GM23248 (cell line): ENCODE data around the gene LDB2. TPM values are rescaled to one million over a fixed set of nuclear protein-coding genes. Genes with fewer than 3 reads are reported as not detected.

Source experiments
- DNase-seq: peaks from one replicate; pipeline ENCODE4 v3.0.0-alpha.2; 2015
- H2AFZ ChIP-seq: fragments of 200-600 bp; sonication (generic); 2 replicates; pipeline ENCODE4 v1.6.1; 2016; ENCODE audit warnings: antibody characterized with exemption
- H3F3A ChIP-seq: fragments of 200-600 bp; sonication (generic); 2 replicates; pipeline ENCODE4 v1.6.1; 2016; ENCODE audit warnings: mild to moderate bottlenecking, antibody characterized with exemption, mixed run types; ENCODE audit not compliant: insufficient read depth
- H3K27ac ChIP-seq: fragments of 200-600 bp; sonication (generic); 2 replicates; pipeline ENCODE4 v1.5.1; 2016; ENCODE audit warnings: mild to moderate bottlenecking
- H3K27me3 ChIP-seq: fragments of 200-600 bp; sonication (generic); replicated peaks from 2 replicates; pipeline ENCODE4 v1.6.1; 2016; ENCODE audit warnings: mild to moderate bottlenecking; ENCODE audit not compliant: insufficient read depth
- H3K36me3 ChIP-seq: fragments of 200-600 bp; sonication (generic); 2 replicates; pipeline ENCODE4 v1.6.1; 2016; ENCODE audit warnings: low read depth, mild to moderate bottlenecking
- H3K4me1 ChIP-seq: fragments of 200-600 bp; sonication (generic); 2 replicates; pipeline ENCODE4 v1.6.1; 2016; ENCODE audit warnings: mild to moderate bottlenecking; ENCODE audit not compliant: insufficient read depth
- H3K4me2 ChIP-seq: fragments of 200-600 bp; sonication (generic); one replicate; pipeline ENCODE4 v1.6.1; 2016; ENCODE audit warnings: mild to moderate bottlenecking; ENCODE audit not compliant: unreplicated experiment
- H3K4me3 ChIP-seq: fragments of 200-600 bp; sonication (generic); 2 replicates; pipeline ENCODE4 v1.5.1; 2016; ENCODE audit warnings: mild to moderate bottlenecking
- H3K79me2 ChIP-seq: fragments of 200-600 bp; sonication (generic); 2 replicates; pipeline ENCODE4 v1.6.1; 2016; ENCODE audit warnings: mild to moderate bottlenecking; ENCODE audit not compliant: insufficient read depth
- H3K9ac ChIP-seq: fragments of 200-600 bp; sonication (generic); 2 replicates; pipeline ENCODE4 v1.6.1; 2016; ENCODE audit warnings: mild to moderate bottlenecking
- H3K9me2 ChIP-seq: fragments of 200-600 bp; sonication (generic); 2 replicates; pipeline ENCODE4 v1.6.1; 2016; ENCODE audit warnings: mixed run types, mild to moderate bottlenecking, moderate library complexity; ENCODE audit not compliant: insufficient read depth
- H3K9me3 ChIP-seq: fragments of 200-600 bp; sonication (generic); one replicate; pipeline ENCODE4 v1.6.1; 2017; ENCODE audit warnings: low read depth
- H4K20me1 ChIP-seq: fragments of 200-600 bp; sonication (generic); 2 replicates; pipeline ENCODE4 v1.6.0; 2016; ENCODE audit not compliant: insufficient read depth
- EZH2 ChIP-seq: fragments of 200-600 bp; sonication (generic); IDR thresholded peaks from 2 replicates; pipeline ENCODE4 v1.6.1; 2018; ENCODE audit warnings: antibody characterized with exemption, mild to moderate bottlenecking; ENCODE audit not compliant: insufficient read depth, poor library complexity, severe bottlenecking
- EZH2phosphoT487 ChIP-seq: fragments of 200-600 bp; sonication (generic); IDR thresholded peaks from 2 replicates; pipeline ENCODE4 v1.6.1; 2018; ENCODE audit warnings: antibody characterized with exemption, moderate library complexity, mild to moderate bottlenecking, low read depth; ENCODE audit not compliant: insufficient read depth
- WGBS, 2 experiments: methylation state at CpG; one replicate each; pipeline ENCODE4 v1.1.6; 2015 to 2017; ENCODE audit warnings: low lambda C conversion rate in 2 of 2, low coverage in 1 of 2; ENCODE audit errors: missing lambda C conversion rate in 2 of 2; 5-methylcytosine and 5-hydroxymethylcytosine counted together
- in situ Hi-C: fragments of 300-500 bp; cut with MboI; formaldehyde crosslinking; loops from 2 replicates; pipeline ENCODE4 v1.15.0; 2020
- polyA plus RNA-seq: library from polyadenylated mRNA; unstranded; fragments of >200 nt; fragmentation: Nextera tagmentation; extraction: Ambion mirVana; gene quantifications from 2 replicates; pipeline ENCODE4 v1.2.1, GENCODE V29; 2016
- total RNA-seq: library from RNA; depleted of rRNA; stranded (reverse); fragments of >200 nt; shearing (Covaris generic); gene quantifications from 2 replicates; pipeline ENCODE4 v1.2.3, GENCODE V29; 2014

The LDB2 gene
- total and polyA plus RNA-seq, 2 experiments from 2014 or later, result 52.8 to 76.6 TPM

GRCh38 chr4:16667464-16667863, 231.0 kb downstream of the LDB2 start:
- Histone ChIP-seq H3K27me3 (no peaks in the 10 kb centered on the region), H3F3A (peaks cover 27% of the 10 kb centered on the region), H4K20me1 (no peaks in the 10 kb centered on the region), H3K9me2 (no peaks in the 10 kb centered on the region), H3K79me2 (no peaks in the 10 kb centered on the region), H3K9ac (no peak overlapping the region), H3K9me3 (no peaks in the 10 kb centered on the region), H3K4me2 (peak overlapping the region; percentile 21), H3K27ac (peak overlapping the region; percentile 26; the same call in 1 of the 2 replicates), H3K4me1 (peaks cover 44% of the 10 kb centered on the region), H3K4me3 (0 out of 2 replicates have a peak overlapping the region, but pooled peaks have one; percentile 8), H3K36me3 (no peaks in the 10 kb centered on the region), H2AFZ (no peak overlapping the region)
- WGBS, 2 experiments, result 0 to 2% methylated on average over 3 of the region's 3 CpGs
- peak; percentile 96 for DNase-seq
- in situ Hi-C loops, result no loop called here
- TF ChIP-seq EZH2phosphoT487 (no peak), EZH2 (no peak)

GRCh38 chr4:16665942-16666551, 232.4 kb downstream of the LDB2 start:
- Histone ChIP-seq H3K4me1 (peaks cover 47% of the 10 kb centered on the region), H3K4me3 (no peak overlapping the region), H3F3A (peaks cover 27% of the 10 kb centered on the region), H4K20me1 (no peaks in the 10 kb centered on the region), H3K79me2 (no peaks in the 10 kb centered on the region), H3K9me2 (no peaks in the 10 kb centered on the region), H3K27ac (no peak overlapping the region), H2AFZ (no peak overlapping the region), H3K9me3 (no peaks in the 10 kb centered on the region), H3K27me3 (no peaks in the 10 kb centered on the region), H3K4me2 (no peak overlapping the region), H3K9ac (no peak overlapping the region), H3K36me3 (no peaks in the 10 kb centered on the region)
- TF ChIP-seq EZH2phosphoT487, result no peak
- no peak for TF ChIP-seq EZH2
- no peak for DNase-seq
- WGBS, 2 experiments, result 86 to 90% methylated on average over 12 of the region's 12 CpGs
- in situ Hi-C loops, result no loop called here

- in situ Hi-C loops, result no loop called here
- H3K79me2 ChIP-seq, result no peaks in the 10 kb centered on the region
- no peaks in the 10 kb centered on the region for H4K20me1 ChIP-seq
- TF ChIP-seq EZH2phosphoT487, result no peak
- TF ChIP-seq EZH2, result no peak
- H3K4me3 ChIP-seq, result no peak overlapping the region
- no peaks in the 10 kb centered on the region for H3K9me2 ChIP-seq
- H3K36me3 ChIP-seq, result no peaks in the 10 kb centered on the region
- H3K4me2 ChIP-seq, result peak overlapping the region; percentile 15
- no peak overlapping the region for H2AFZ ChIP-seq
- H3K9me3 ChIP-seq, result no peaks in the 10 kb centered on the region
- H3K4me1 ChIP-seq, result peaks cover 46% of the 10 kb centered on the region
- H3K27ac ChIP-seq, result no peak overlapping the region; the same call in 1 of the 2 replicates
- peaks cover 27% of the 10 kb centered on the region for H3F3A ChIP-seq
- H3K27me3 ChIP-seq, result no peaks in the 10 kb centered on the region
- DNase-seq, result peak; percentile 47
- H3K9ac ChIP-seq, result no peak overlapping the region
These were observed 234.7 kb downstream of the LDB2 start for GRCh38 chr4:16663732-16664131.

- Histone ChIP-seq H3K9ac (no peak overlapping the region), H3K27ac (no peak overlapping the region; the same call in 1 of the 2 replicates), H3K4me1 (peaks cover 44% of the 10 kb centered on the region), H2AFZ (no peak overlapping the region), H3K27me3 (no peaks in the 10 kb centered on the region), H3F3A (peaks cover 27% of the 10 kb centered on the region), H3K9me3 (no peaks in the 10 kb centered on the region), H4K20me1 (no peaks in the 10 kb centered on the region), H3K36me3 (no peaks in the 10 kb centered on the region), H3K4me3 (no peak overlapping the region), H3K79me2 (no peaks in the 10 kb centered on the region), H3K9me2 (no peaks in the 10 kb centered on the region), H3K4me2 (peak overlapping the region; percentile 15)
- in situ Hi-C loops, result no loop called here
- peak; percentile 34 for DNase-seq
- WGBS, 2 experiments, result 64 to 65% methylated on average over 4 of the region's 4 CpGs
- TF ChIP-seq EZH2 (no peak), EZH2phosphoT487 (no peak)
These were observed 235.1 kb downstream of the LDB2 start for GRCh38 chr4:16663307-16663706.

- H3K36me3 ChIP-seq, result no peaks in the 10 kb centered on the region
- no peaks in the 10 kb centered on the region for H3K9me2 ChIP-seq
- no peak overlapping the region for H3K9ac ChIP-seq
- H3K27me3 ChIP-seq, result no peaks in the 10 kb centered on the region
- TF ChIP-seq EZH2phosphoT487, result no peak
- TF ChIP-seq EZH2, result no peak
- H3K79me2 ChIP-seq, result peaks cover 6% of the 10 kb centered on the region; the same call in 1 of the 2 replicates
- H4K20me1 ChIP-seq, result no peaks in the 10 kb centered on the region
- no peak overlapping the region for H3K4me3 ChIP-seq
- no peak for DNase-seq
- H3K9me3 ChIP-seq, result no peaks in the 10 kb centered on the region
- H3K27ac ChIP-seq, result no peak overlapping the region
- no peak overlapping the region for H2AFZ ChIP-seq
- H3K4me1 ChIP-seq, result peaks cover 31% of the 10 kb centered on the region
- peaks cover 19% of the 10 kb centered on the region for H3F3A ChIP-seq
- no peak overlapping the region for H3K4me2 ChIP-seq
- 90 to 91% methylated on average over 2 of the region's 2 CpGs for WGBS, 2 experiments
- in situ Hi-C loops, result no loop called here
These were observed 236.6 kb downstream of the LDB2 start for GRCh38 chr4:16661813-16662212.
